IPS-NIHi7 (cell line): ENCODE data around the gene ZYX.

ENCODE experiments used
- DNase-seq: peaks from one replicate; pipeline ENCODE4 v3.0.0; 2012; ENCODE audit warnings: mixed read lengths; ENCODE audit errors: extremely low spot score

Gene ZYX

GRCh38 chr7:143380646-143381426, at the start of gene ZYX:
ZYX (plus strand) TSS chr7:143381345; CDS start chr7:143381572, 227 bp downstream.
- DNase-seq, result peak; percentile 98

GRCh38 chr7:143334244-143334643, 46.9 kb upstream of the ZYX start:
- DNase-seq, result no peak

- no peak for DNase-seq
These were observed 43.9 kb upstream of the ZYX start for GRCh38 chr7:143337216-143337615.

GRCh38 chr7:143341842-143342241, 39.3 kb upstream of the ZYX start:
- no peak for DNase-seq

GRCh38 chr7:143343596-143343995, 37.5 kb upstream of the ZYX start:
- no peak for DNase-seq

- DNase-seq, result peak; percentile 90
These were observed 35.7 kb upstream of the ZYX start for GRCh38 chr7:143345428-143345900.

- DNase-seq, result peak; percentile 35
These were observed 35.1 kb upstream of the ZYX start for GRCh38 chr7:143346018-143346417.

GRCh38 chr7:143347950-143348349, 33.2 kb upstream of the ZYX start:
- DNase-seq, result no peak

GRCh38 chr7:143351060-143351459, 30.1 kb upstream of the ZYX start:
- no peak for DNase-seq

GRCh38 chr7:143351574-143351973, 29.6 kb upstream of the ZYX start:
- no peak for DNase-seq

- DNase-seq, result no peak
These were observed 28.6 kb upstream of the ZYX start for GRCh38 chr7:143352531-143353002.

GRCh38 chr7:143354376-143354775, 26.8 kb upstream of the ZYX start:
- DNase-seq, result no peak

GRCh38 chr7:143354965-143355364, 26.2 kb upstream of the ZYX start:
- DNase-seq, result no peak

- DNase-seq, result peak; percentile 41
These were observed 25.4 kb upstream of the ZYX start for GRCh38 chr7:143355450-143356385.

GRCh38 chr7:143356414-143357050, 24.6 kb upstream of the ZYX start:
- DNase-seq, result no peak

GRCh38 chr7:143358626-143359025, 22.5 kb upstream of the ZYX start:
- DNase-seq, result no peak

GRCh38 chr7:143359771-143360353, 21.3 kb upstream of the ZYX start:
- no peak for DNase-seq

GRCh38 chr7:143360788-143361551, 20.2 kb upstream of the ZYX start:
- DNase-seq, result peak; percentile 76

- peak; percentile 49 for DNase-seq
These were observed 19.5 kb upstream of the ZYX start for GRCh38 chr7:143361552-143362130.
